GM12878 (cell line): Measurements from ENCODE around the gene AGBL1. TPM values are rescaled to one million over a fixed set of nuclear protein-coding genes. Genes with fewer than 3 reads are reported as not detected.

Experiments used
- ATAC-seq: fragments of 200-7000 bp; cut with Tn5 transposase; 3 replicates; pipeline ENCODE4 v1.9.1; 2020; ENCODE audit warnings: mild to moderate bottlenecking, moderate library complexity
- BruUV-seq: library from RNA; stranded (reverse); fragments of 400-500 nt; replicated peaks from 2 replicates; lab custom pipeline; 2021; lab: Mats Ljungman, UMichigan
- CTCF ChIA-PET: fragments of 300-600 bp; sonication (Branson Sonifier 250); formaldehyde crosslinking; extraction: SDS; loops from one replicate; lab custom pipeline; 2021; ENCODE audit warnings: inconsistent platforms; lab: Yijun Ruan, JAX
- POLR2A ChIA-PET: fragments of 350-600 bp; formaldehyde crosslinking; extraction: SDS; loops from one replicate; lab custom pipeline; 2021; ENCODE audit warnings: inconsistent platforms; lab: Charles Lee
- RAD21 ChIA-PET: fragments of 300-600 bp; sonication (Branson Sonifier 250); formaldehyde crosslinking; loops from one replicate; lab custom pipeline; 2023; ENCODE audit warnings: antibody characterized with exemption; ENCODE audit not compliant: unreplicated experiment; lab: Charles Lee
- SMC1A ChIA-PET: fragments of 300-600 bp; sonication (Branson Sonifier 250); formaldehyde crosslinking; loops from one replicate; lab custom pipeline; 2023; ENCODE audit not compliant: unreplicated experiment, uncharacterized antibody; lab: Charles Lee
- DNase-seq: peaks from one replicate; pipeline ENCODE4 v3.0.0-alpha.2; 2011; ENCODE audit warnings: low read depth, low spot score
- FAIRE-seq: peaks from 3 replicates; lab custom pipeline; 2011; peaks lifted over from hg19 to GRCh38; lab: Jason Lieb, UNC
- H2AFZ ChIP-seq: 2 replicates; pipeline ENCODE4 v1.6.0; 2011; ENCODE audit warnings: low read depth, low read length, control low read depth; ENCODE audit not compliant: control insufficient read depth
- H3K27ac ChIP-seq: 2 replicates; pipeline ENCODE4 v1.5.1; 2011; ENCODE audit warnings: control low read depth; ENCODE audit not compliant: control insufficient read depth, insufficient read depth
- H3K27me3 ChIP-seq, 2 experiments: replicated peaks in 1 of 2; 2 replicates each; pipeline versions ENCODE4 v1.6.0 to v1.6.1; 2011; ENCODE audit warnings: low read length in 1 of 2; ENCODE audit not compliant: control insufficient read depth in 2 of 2, insufficient read depth in 2 of 2
- H3K36me3 ChIP-seq, 2 experiments: 2 replicates each; pipeline ENCODE4 v1.5.1; 2011; ENCODE audit warnings: low read length in 1 of 2; ENCODE audit not compliant: control insufficient read depth in 2 of 2, insufficient read depth in 2 of 2
- H3K4me1 ChIP-seq: 2 replicates; pipeline ENCODE4 v1.6.1; 2011; ENCODE audit warnings: mild to moderate bottlenecking, low read length, moderate library complexity, mixed read lengths; ENCODE audit not compliant: control insufficient read depth, insufficient read depth
- H3K4me2 ChIP-seq: 2 replicates; pipeline ENCODE4 v1.6.0; 2011; ENCODE audit warnings: control low read depth; ENCODE audit not compliant: control insufficient read depth, insufficient read depth
- H3K4me3 ChIP-seq: fragments of 200-600 bp; sonication (generic); 2 replicates; pipeline ENCODE4 v1.5.1; 2016
- H3K79me2 ChIP-seq: 2 replicates; pipeline ENCODE4 v1.6.0; 2011; ENCODE audit warnings: low read length; ENCODE audit not compliant: control insufficient read depth, insufficient read depth
- H3K9ac ChIP-seq: 2 replicates; pipeline ENCODE4 v1.8.0; 2011; ENCODE audit warnings: low read length, control low read depth, mixed read lengths; ENCODE audit not compliant: control insufficient read depth, insufficient read depth
- H3K9me3 ChIP-seq: replicated peaks from 3 replicates; pipeline ENCODE4 v1.5.1; 2011; ENCODE audit warnings: mild to moderate bottlenecking, low read length; ENCODE audit not compliant: control insufficient read depth, insufficient read depth
- H4K20me1 ChIP-seq: 2 replicates; pipeline ENCODE4 v1.6.0; 2011; ENCODE audit not compliant: control insufficient read depth, insufficient read depth
- HDGF ChIP-seq: fragments of 450-650 bp; IDR thresholded peaks from 2 replicates; pipeline ENCODE4 v1.6.1; 2016; ENCODE audit warnings: antibody characterized with exemption
- MXI1 ChIP-seq: fragments of 150-350 bp; IDR thresholded peaks from 2 replicates; pipeline ENCODE4 v1.6.1; 2011; ENCODE audit warnings: low read depth, mild to moderate bottlenecking, inconsistent platforms, low read length, improper control_type of control experiment
- MYB ChIP-seq: fragments of 150-350 bp; IDR thresholded peaks from 2 replicates; pipeline ENCODE4 v1.6.1; 2014; ENCODE audit warnings: mild to moderate bottlenecking, low read depth, low read length, borderline replicate concordance
- PAX5 ChIP-seq: IDR thresholded peaks from 2 replicates; pipeline ENCODE4 v1.6.1; 2011; ENCODE audit warnings: low read depth, low read length, borderline replicate concordance
- RCOR1 ChIP-seq: conservative IDR thresholded peaks from 2 replicates; pipeline ENCODE4 v1.6.1; 2012; ENCODE audit warnings: low read depth, low read length, improper control_type of control experiment
- SREBF2 ChIP-seq: IDR thresholded peaks from 2 replicates; pipeline ENCODE4 v1.6.1; 2012; ENCODE audit warnings: mild to moderate bottlenecking, low read length
- SRF ChIP-seq, 2 experiments: IDR thresholded peaks; 2 replicates each; pipeline ENCODE4 v1.6.1; 2011; ENCODE audit warnings: low read depth in 2 of 2, low read length in 2 of 2, mild to moderate bottlenecking in 1 of 2, moderate library complexity in 1 of 2
- WGBS: methylation state at CpG from one replicate; pipeline ENCODE4 v1.1.6; 2016; ENCODE audit warnings: low lambda C conversion rate; ENCODE audit not compliant: insufficient replicate concordance, insufficient coverage; ENCODE audit errors: missing lambda C conversion rate; 5-methylcytosine and 5-hydroxymethylcytosine counted together
- in situ Hi-C: fragments of 300-500 bp; cut with MboI; formaldehyde crosslinking; loops from 9 replicates; pipeline ENCODE4 v1.14.3; 2018; ENCODE audit warnings: mixed read lengths
- intact Hi-C: fragments of 100-400 bp; cut with micrococcal nuclease; formaldehyde crosslinking; loops from one replicate; pipeline ENCODE4 v1.14.2; 2022; ENCODE audit not compliant: unreplicated experiment
- polyA plus RNA-seq, 11 experiments: library from polyadenylated mRNA; depleted of rRNA in 4 of 11; unstranded in 6 of 11; stranded (reverse) in 5 of 11; fragments of >200 nt; fragmentation: Nextera tagmentation in 4 of 11; fragmentation: Illumina TruSeq in 1 of 11; extraction: Ambion mirVana in 4 of 11; extraction: Trizol in 1 of 11; gene quantifications; 1 replicate in 1 of 11; 2 replicates in 10 of 11; pipeline versions ENCODE4 v1.2.1 to v1.2.3, GENCODE V29; 2011 to 2016; ENCODE audit warnings: inconsistent platforms in 2 of 11, missing spikeins in 2 of 11, low read depth in 1 of 11
- total RNA-seq, 4 experiments: library from RNA; depleted of rRNA in 3 of 4; stranded (reverse); fragments of >200 nt in 3 of 4; fragmentation: Illumina TruSeq in 1 of 4; extraction: Trizol in 1 of 4; gene quantifications; 2 replicates each; pipeline versions ENCODE4 v1.2.1 to v1.2.3, GENCODE V29; 2013 to 2021
- TF ChIP-seq, protein P1 (sequence below): IDR thresholded peaks from 2 replicates; pipeline ENCODE4 v1.6.1; 2011; ENCODE audit warnings: borderline replicate concordance, low read depth, mild to moderate bottlenecking, moderate library complexity, mixed read lengths, low read length; ENCODE audit not compliant: insufficient read depth; ENCODE audit errors: extremely low read length
- TF ChIP-seq, protein P2 (sequence below): fragments of 450-650 bp; IDR thresholded peaks from 2 replicates; pipeline ENCODE4 v1.6.1; 2017; ENCODE audit warnings: mild to moderate bottlenecking, moderate library complexity
- TF ChIP-seq, protein P3 (sequence below): fragments of 150-350 bp; IDR thresholded peaks from 2 replicates; pipeline ENCODE4 v1.6.1; 2016; ENCODE audit warnings: low read depth, low read length

AGBL1 gene
- total and polyA plus RNA-seq, 10 of the 15 experiments (the other 5 are each of a cell fraction or from before 2014, with no cell fraction given): not detected

DNA sequence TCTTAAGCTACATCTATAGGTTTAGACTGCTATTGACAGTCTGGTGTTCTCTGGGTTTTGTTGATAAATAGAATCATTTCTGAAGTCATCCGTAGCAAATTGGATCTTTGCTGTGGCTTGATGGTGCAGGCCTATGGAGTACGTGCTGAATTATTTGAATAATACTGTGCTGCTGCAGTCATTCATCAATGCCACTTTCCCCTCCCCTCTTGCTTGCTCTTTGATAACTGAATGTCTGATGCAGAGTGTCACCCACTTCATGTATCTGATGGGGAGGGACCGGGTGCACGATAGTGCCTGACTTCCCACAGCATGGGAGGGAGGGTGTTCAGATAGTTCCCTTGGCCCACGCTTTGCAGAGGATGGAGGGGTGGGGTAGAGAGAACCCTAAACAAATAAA is 179.9 kb downstream of the AGBL1 start (continued):
- TF ChIP-seq HDGF: no peak
- TF ChIP-seq, protein P1, sequence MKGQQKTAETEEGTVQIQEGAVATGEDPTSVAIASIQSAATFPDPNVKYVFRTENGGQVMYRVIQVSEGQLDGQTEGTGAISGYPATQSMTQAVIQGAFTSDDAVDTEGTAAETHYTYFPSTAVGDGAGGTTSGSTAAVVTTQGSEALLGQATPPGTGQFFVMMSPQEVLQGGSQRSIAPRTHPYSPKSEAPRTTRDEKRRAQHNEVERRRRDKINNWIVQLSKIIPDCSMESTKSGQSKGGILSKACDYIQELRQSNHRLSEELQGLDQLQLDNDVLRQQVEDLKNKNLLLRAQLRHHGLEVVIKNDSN: no peak
- no peak for TF ChIP-seq SREBF2
- no peak for TF ChIP-seq MXI1
- TF ChIP-seq, protein P2, sequence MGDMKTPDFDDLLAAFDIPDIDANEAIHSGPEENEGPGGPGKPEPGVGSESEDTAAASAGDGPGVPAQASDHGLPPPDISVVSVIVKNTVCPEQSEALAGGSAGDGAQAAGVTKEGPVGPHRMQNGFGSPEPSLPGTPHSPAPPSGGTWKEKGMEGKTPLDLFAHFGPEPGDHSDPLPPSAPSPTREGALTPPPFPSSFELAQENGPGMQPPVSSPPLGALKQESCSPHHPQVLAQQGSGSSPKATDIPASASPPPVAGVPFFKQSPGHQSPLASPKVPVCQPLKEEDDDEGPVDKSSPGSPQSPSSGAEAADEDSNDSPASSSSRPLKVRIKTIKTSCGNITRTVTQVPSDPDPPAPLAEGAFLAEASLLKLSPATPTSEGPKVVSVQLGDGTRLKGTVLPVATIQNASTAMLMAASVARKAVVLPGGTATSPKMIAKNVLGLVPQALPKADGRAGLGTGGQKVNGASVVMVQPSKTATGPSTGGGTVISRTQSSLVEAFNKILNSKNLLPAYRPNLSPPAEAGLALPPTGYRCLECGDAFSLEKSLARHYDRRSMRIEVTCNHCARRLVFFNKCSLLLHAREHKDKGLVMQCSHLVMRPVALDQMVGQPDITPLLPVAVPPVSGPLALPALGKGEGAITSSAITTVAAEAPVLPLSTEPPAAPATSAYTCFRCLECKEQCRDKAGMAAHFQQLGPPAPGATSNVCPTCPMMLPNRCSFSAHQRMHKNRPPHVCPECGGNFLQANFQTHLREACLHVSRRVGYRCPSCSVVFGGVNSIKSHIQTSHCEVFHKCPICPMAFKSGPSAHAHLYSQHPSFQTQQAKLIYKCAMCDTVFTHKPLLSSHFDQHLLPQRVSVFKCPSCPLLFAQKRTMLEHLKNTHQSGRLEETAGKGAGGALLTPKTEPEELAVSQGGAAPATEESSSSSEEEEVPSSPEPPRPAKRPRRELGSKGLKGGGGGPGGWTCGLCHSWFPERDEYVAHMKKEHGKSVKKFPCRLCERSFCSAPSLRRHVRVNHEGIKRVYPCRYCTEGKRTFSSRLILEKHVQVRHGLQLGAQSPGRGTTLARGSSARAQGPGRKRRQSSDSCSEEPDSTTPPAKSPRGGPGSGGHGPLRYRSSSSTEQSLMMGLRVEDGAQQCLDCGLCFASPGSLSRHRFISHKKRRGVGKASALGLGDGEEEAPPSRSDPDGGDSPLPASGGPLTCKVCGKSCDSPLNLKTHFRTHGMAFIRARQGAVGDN: no peak

DNA sequence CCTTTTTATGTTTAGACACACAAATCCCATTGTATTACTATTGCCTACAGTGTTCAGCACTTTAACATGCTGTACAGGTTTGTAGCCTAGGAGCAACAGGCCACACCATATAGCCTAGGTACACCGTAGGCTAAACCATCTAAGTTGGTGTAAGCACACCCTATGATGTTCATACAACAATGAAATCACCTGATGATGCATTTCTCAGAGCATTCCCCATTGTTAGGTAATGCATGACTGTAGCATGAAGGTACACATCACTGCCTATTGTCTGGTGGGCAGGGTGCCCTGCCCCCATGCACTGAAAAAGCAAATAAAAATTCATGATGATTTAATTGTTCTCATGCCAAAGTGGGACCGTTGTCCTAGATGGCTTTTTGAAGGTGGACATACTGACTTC is 183.6 kb downstream of the AGBL1 start:
- no peaks in the 10 kb centered on the region for H3K4me1 ChIP-seq
- H2AFZ ChIP-seq: no peak overlapping the region
- 0% methylated on average over 2 of the region's 2 CpGs for WGBS
- no peaks in the 10 kb centered on the region for H3K79me2 ChIP-seq
- intact Hi-C loops: no loop called here
- POLR2A ChIA-PET: interaction anchor here (0.6 to 0.7 kb wide), 2 partner anchors 27 to 223 kb away, joined by 3 to 4 read pairs; no protein-coding TSS in a partner anchor
- DNase-seq (no peak), FAIRE-seq (no peak), ATAC-seq (no peak)
- in situ Hi-C loops: no loop called here
- H3K4me3 ChIP-seq: no peak overlapping the region
- no peaks in the 10 kb centered on the region for H3K36me3 ChIP-seq
- SMC1A ChIA-PET: no interaction called here
- CTCF ChIA-PET: no interaction called here
- no peak overlapping the region for H3K9ac ChIP-seq
- no peaks in the 10 kb centered on the region for H3K9me3 ChIP-seq
- H4K20me1 ChIP-seq: no peaks in the 10 kb centered on the region
- RAD21 ChIA-PET: no interaction called here
- no peak overlapping the region for H3K4me2 ChIP-seq
- no peak overlapping the region for H3K27ac ChIP-seq
- H3K27me3 ChIP-seq: no peaks in the 10 kb centered on the region
- BruUV-seq: no TSS peak
- TF ChIP-seq PAX5: no peak
- no peak for TF ChIP-seq RCOR1
- TF ChIP-seq MYB: no peak
- TF ChIP-seq SRF (IDR thresholded peaks at IDR 0.05; ENCODE audit: low read depth in 2 of 2, low read length in 2 of 2): no peak
- TF ChIP-seq, protein P3, sequence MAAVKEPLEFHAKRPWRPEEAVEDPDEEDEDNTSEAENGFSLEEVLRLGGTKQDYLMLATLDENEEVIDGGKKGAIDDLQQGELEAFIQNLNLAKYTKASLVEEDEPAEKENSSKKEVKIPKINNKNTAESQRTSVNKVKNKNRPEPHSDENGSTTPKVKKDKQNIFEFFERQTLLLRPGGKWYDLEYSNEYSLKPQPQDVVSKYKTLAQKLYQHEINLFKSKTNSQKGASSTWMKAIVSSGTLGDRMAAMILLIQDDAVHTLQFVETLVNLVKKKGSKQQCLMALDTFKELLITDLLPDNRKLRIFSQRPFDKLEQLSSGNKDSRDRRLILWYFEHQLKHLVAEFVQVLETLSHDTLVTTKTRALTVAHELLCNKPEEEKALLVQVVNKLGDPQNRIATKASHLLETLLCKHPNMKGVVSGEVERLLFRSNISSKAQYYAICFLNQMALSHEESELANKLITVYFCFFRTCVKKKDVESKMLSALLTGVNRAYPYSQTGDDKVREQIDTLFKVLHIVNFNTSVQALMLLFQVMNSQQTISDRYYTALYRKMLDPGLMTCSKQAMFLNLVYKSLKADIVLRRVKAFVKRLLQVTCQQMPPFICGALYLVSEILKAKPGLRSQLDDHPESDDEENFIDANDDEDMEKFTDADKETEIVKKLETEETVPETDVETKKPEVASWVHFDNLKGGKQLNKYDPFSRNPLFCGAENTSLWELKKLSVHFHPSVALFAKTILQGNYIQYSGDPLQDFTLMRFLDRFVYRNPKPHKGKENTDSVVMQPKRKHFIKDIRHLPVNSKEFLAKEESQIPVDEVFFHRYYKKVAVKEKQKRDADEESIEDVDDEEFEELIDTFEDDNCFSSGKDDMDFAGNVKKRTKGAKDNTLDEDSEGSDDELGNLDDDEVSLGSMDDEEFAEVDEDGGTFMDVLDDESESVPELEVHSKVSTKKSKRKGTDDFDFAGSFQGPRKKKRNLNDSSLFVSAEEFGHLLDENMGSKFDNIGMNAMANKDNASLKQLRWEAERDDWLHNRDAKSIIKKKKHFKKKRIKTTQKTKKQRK: no peak
